ENCODE results near the gene STXBP6.
"Not testable (repeated sequence)": the region's sequence is repeated elsewhere in the genome, so short reads cannot be mapped to it uniquely, and the experiment has no call there.

Gene STXBP6

GRCh38 chr14:24814346-24814745 lies 235.6 kb downstream of the STXBP6 start:
- DNase-seq, result no peak
- no peak for TF ChIP-seq POLR2A (IDR thresholded peaks at IDR 0.05; ENCODE audit: low read length)

GRCh38 chr14:24813819-24814259 lies 236.1 kb downstream of the STXBP6 start:
- TF ChIP-seq POLR2A (IDR thresholded peaks at IDR 0.05; ENCODE audit: low read length), result no peak
- no peak for TF ChIP-seq GATA1 (IDR thresholded peaks at IDR 0.05; ENCODE audit: low read depth, low read length)
- DNase-seq, result no peak

GRCh38 chr14:24813089-24813815 lies 236.7 kb downstream of the STXBP6 start:
- TF ChIP-seq POLR2A (IDR thresholded peaks at IDR 0.05; ENCODE audit: low read length) (no peak), GATA1 (IDR thresholded peaks at IDR 0.05; ENCODE audit: low read depth, low read length) (no peak)
- no peak for DNase-seq

- DNase-seq, result no peak
- no peak for TF ChIP-seq GATA1 (IDR thresholded peaks at IDR 0.05; ENCODE audit: low read depth, low read length)
- no peak for TF ChIP-seq POLR2A (IDR thresholded peaks at IDR 0.05; ENCODE audit: low read length)
Measured at GRCh38 chr14:24809135-24809534, 240.8 kb downstream of the STXBP6 start.

GRCh38 chr14:24808412-24808811 lies 241.5 kb downstream of the STXBP6 start:
- DNase-seq, result no peak
- no peak for TF ChIP-seq POLR2A (IDR thresholded peaks at IDR 0.05; ENCODE audit: low read length)
- no peak for TF ChIP-seq GATA1 (IDR thresholded peaks at IDR 0.05; ENCODE audit: low read depth, low read length)

GRCh38 chr14:24806061-24806678 lies 243.8 kb downstream of the STXBP6 start:
- DNase-seq, result peak; percentile 41 to 69
- TF ChIP-seq GATA1 (IDR thresholded peaks at IDR 0.05; ENCODE audit: low read depth, low read length) (no peak), POLR2A (IDR thresholded peaks at IDR 0.05; ENCODE audit: low read length) (no peak)

GRCh38 chr14:24804552-24805212 lies 245.3 kb downstream of the STXBP6 start:
- no peak for TF ChIP-seq POLR2A (IDR thresholded peaks at IDR 0.05; ENCODE audit: low read length)
- TF ChIP-seq GATA1 (IDR thresholded peaks at IDR 0.05; ENCODE audit: low read depth, low read length), result no peak
- no peak for DNase-seq

GRCh38 chr14:24803933-24804494 lies 245.9 kb downstream of the STXBP6 start:
- no peak for DNase-seq
- TF ChIP-seq GATA1 (IDR thresholded peaks at IDR 0.05; ENCODE audit: low read depth, low read length), result no peak
- TF ChIP-seq POLR2A (IDR thresholded peaks at IDR 0.05; ENCODE audit: low read length), result no peak

- DNase-seq, result not testable (repeated sequence)
Measured at GRCh38 chr14:24803426-24803825, 246.5 kb downstream of the STXBP6 start.

GRCh38 chr14:24802236-24802635 lies 247.7 kb downstream of the STXBP6 start:
- no peak for TF ChIP-seq GATA1 (IDR thresholded peaks at IDR 0.05; ENCODE audit: low read depth, low read length)
- no peak for TF ChIP-seq POLR2A (IDR thresholded peaks at IDR 0.05; ENCODE audit: low read length)
- no peak for DNase-seq

GRCh38 chr14:24801024-24801423 lies 248.9 kb downstream of the STXBP6 start:
- DNase-seq, result no peak
- TF ChIP-seq POLR2A (IDR thresholded peaks at IDR 0.05; ENCODE audit: low read length) (no peak), GATA1 (IDR thresholded peaks at IDR 0.05; ENCODE audit: low read depth, low read length) (no peak)

GRCh38 chr14:24798911-24799462 lies 251.0 kb downstream of the STXBP6 start:
- TF ChIP-seq POLR2A (IDR thresholded peaks at IDR 0.05; ENCODE audit: low read length) (no peak), GATA1 (IDR thresholded peaks at IDR 0.05; ENCODE audit: low read depth, low read length) (no peak)
- DNase-seq, result no peak

GRCh38 chr14:24795406-24795805 lies 254.5 kb downstream of the STXBP6 start:
- no peak for TF ChIP-seq GATA1 (IDR thresholded peaks at IDR 0.05; ENCODE audit: low read depth, low read length)
- TF ChIP-seq POLR2A (IDR thresholded peaks at IDR 0.05; ENCODE audit: low read length), result no peak
- no peak for DNase-seq

- no peak for DNase-seq
- TF ChIP-seq GATA1 (IDR thresholded peaks at IDR 0.05; ENCODE audit: low read depth, low read length) (no peak), POLR2A (IDR thresholded peaks at IDR 0.05; ENCODE audit: low read length) (no peak)
Measured at GRCh38 chr14:24794644-24795305, 255.2 kb downstream of the STXBP6 start.

All from erythroblast (primary cell).